ENCODE data around the gene STX12.

DNA sequence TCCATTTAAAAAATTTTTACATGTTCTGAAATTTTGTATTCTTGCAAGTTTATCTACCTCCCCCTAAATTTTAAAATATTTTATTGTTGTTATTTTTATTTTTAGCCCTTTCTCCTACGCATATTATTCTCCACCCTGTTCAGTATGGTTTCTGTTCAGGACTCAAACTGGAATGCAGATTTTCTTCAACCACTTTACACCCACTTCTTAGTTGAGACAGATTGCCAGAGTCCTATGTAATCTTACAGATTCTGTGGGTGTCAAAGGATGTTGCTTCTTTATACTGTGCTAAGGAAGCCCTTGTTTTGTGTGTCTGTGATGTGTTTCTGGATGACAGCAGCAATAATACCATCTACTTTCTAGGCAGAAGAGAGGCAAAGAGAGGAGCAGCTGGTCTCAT lies 36.9 kb downstream of the STX12 start:
- TF ChIP-seq CTCF (conservative IDR thresholded peaks at IDR 0.05; ENCODE audit: low read depth in 2 of 2) (no peak), EZH2phosphoT487 (IDR thresholded peaks at IDR 0.05; ENCODE audit: unreplicated experiment) (no peak), POLR2AphosphoS5 (IDR thresholded peaks at IDR 0.05; ENCODE audit: low read depth) (no peak)

Data from GM23338 (cell line).